Measurements from ENCODE around the gene NSD2.

Gene NSD2

GRCh38 chr4:1863297-1864033 is 7.7 kb upstream of the NSD2 start:
- in situ Hi-C loops (cut with MboI; ENCODE audit: low sequenced_read_pairs) = no loop called here

GRCh38 chr4:1864076-1865008 is 6.9 kb upstream of the NSD2 start:
- in situ Hi-C loops (cut with MboI; ENCODE audit: low sequenced_read_pairs) = no loop called here

- in situ Hi-C loops (cut with MboI; ENCODE audit: low sequenced_read_pairs) = no loop called here
Measured at GRCh38 chr4:1866189-1866661, 5.0 kb upstream of the NSD2 start.

GRCh38 chr4:1868293-1868692 is 2.9 kb upstream of the NSD2 start:
- in situ Hi-C loops (cut with MboI; ENCODE audit: low sequenced_read_pairs) = no loop called here

- in situ Hi-C loops (cut with MboI; ENCODE audit: low sequenced_read_pairs) = no loop called here
Measured at GRCh38 chr4:1868912-1869311, 2.3 kb upstream of the NSD2 start.

GRCh38 chr4:1869530-1870327 is 1.5 kb upstream of the NSD2 start:
- in situ Hi-C loops (cut with MboI; ENCODE audit: low sequenced_read_pairs) = no loop called here

- in situ Hi-C loops (cut with MboI; ENCODE audit: low sequenced_read_pairs) = no loop called here
Measured at GRCh38 chr4:1870328-1870577, 940 bp upstream of the NSD2 start.

- in situ Hi-C loops (cut with MboI; ENCODE audit: low sequenced_read_pairs) = no loop called here
Measured at GRCh38 chr4:1871471-1872021, 353 bp downstream of the NSD2 start.

- in situ Hi-C loops (cut with MboI; ENCODE audit: low sequenced_read_pairs) = no loop called here
Measured at GRCh38 chr4:1872870-1873269, 1.7 kb downstream of the NSD2 start.

- in situ Hi-C loops (cut with MboI; ENCODE audit: low sequenced_read_pairs) = no loop called here
Measured at GRCh38 chr4:1873291-1873690, 2.1 kb downstream of the NSD2 start.

- in situ Hi-C loops (cut with MboI; ENCODE audit: low sequenced_read_pairs) = no loop called here
Measured at GRCh38 chr4:1873776-1874175, 2.6 kb downstream of the NSD2 start.

- in situ Hi-C loops (cut with MboI; ENCODE audit: low sequenced_read_pairs) = no loop called here
Measured at GRCh38 chr4:1874201-1874600, 3.0 kb downstream of the NSD2 start.

GRCh38 chr4:1879485-1879884 is 8.3 kb downstream of the NSD2 start:
- in situ Hi-C loops (cut with MboI; ENCODE audit: low sequenced_read_pairs) = no loop called here

- in situ Hi-C loops (cut with MboI; ENCODE audit: low sequenced_read_pairs) = no loop called here
Measured at GRCh38 chr4:1880332-1880731, 9.1 kb downstream of the NSD2 start.

- in situ Hi-C loops (cut with MboI; ENCODE audit: low sequenced_read_pairs) = no loop called here
Measured at GRCh38 chr4:1882850-1883271, 11.7 kb downstream of the NSD2 start.

- in situ Hi-C loops (cut with MboI; ENCODE audit: low sequenced_read_pairs) = no loop called here
Measured at GRCh38 chr4:1883583-1883982, 12.4 kb downstream of the NSD2 start.

- in situ Hi-C loops (cut with MboI; ENCODE audit: low sequenced_read_pairs) = no loop called here
Measured at GRCh38 chr4:1885414-1885813, 14.2 kb downstream of the NSD2 start.

- in situ Hi-C loops (cut with MboI; ENCODE audit: low sequenced_read_pairs) = no loop called here
Measured at GRCh38 chr4:1887052-1887451, 15.9 kb downstream of the NSD2 start.

- in situ Hi-C loops (cut with MboI; ENCODE audit: low sequenced_read_pairs) = no loop called here
Measured at GRCh38 chr4:1890979-1891570, 19.9 kb downstream of the NSD2 start.

GRCh38 chr4:1895971-1896657 is 24.9 kb downstream of the NSD2 start:
- in situ Hi-C loops (cut with MboI; ENCODE audit: low sequenced_read_pairs) = no loop called here
